HepG2 (cell line): ENCODE results near the gene RNF114. TPM values are rescaled to one million over a fixed set of nuclear protein-coding genes. Genes with fewer than 3 reads are reported as not detected.

Experiments used
- ERF ChIP-seq: IDR thresholded peaks from 2 replicates; pipeline ENCODE4 v1.6.1; 2018; ENCODE audit warnings: missing biosample characterization, missing genetic modification reagents
- GTF3A ChIP-seq: sonication (generic); formaldehyde crosslinking; conservative IDR thresholded peaks from 2 replicates; pipeline ENCODE4 v1.4.0; 2020; ENCODE audit warnings: mild to moderate bottlenecking, missing genetic modification reagents
- LBX2 ChIP-seq: sonication (generic); formaldehyde crosslinking; IDR thresholded peaks from 2 replicates; pipeline ENCODE4 v1.5.0; 2020; ENCODE audit warnings: missing genetic modification reagents, mild to moderate bottlenecking, borderline replicate concordance
- MATR3 ChIP-seq: sonication (generic); formaldehyde crosslinking; IDR thresholded peaks from 2 replicates; pipeline ENCODE4 v1.4.0; 2020; ENCODE audit warnings: missing genetic modification reagents
- PAXIP1 ChIP-seq: sonication (generic); formaldehyde crosslinking; conservative IDR thresholded peaks from 2 replicates; pipeline ENCODE4 v1.4.0; 2020; ENCODE audit warnings: mild to moderate bottlenecking, missing genetic modification reagents, moderate library complexity
- SAP130 ChIP-seq: IDR thresholded peaks from 2 replicates; pipeline ENCODE4 v1.6.1; 2016; ENCODE audit warnings: low read depth
- SMC3 ChIP-seq: IDR thresholded peaks from 2 replicates; pipeline ENCODE4 v1.6.1; 2011; ENCODE audit warnings: low read length, improper control_type of control experiment
- TARDBP ChIP-seq: sonication (generic); formaldehyde crosslinking; IDR thresholded peaks from 2 replicates; pipeline ENCODE4 v1.8.0; 2022; ENCODE audit warnings: mild to moderate bottlenecking, missing genetic modification reagents
- ZHX1 ChIP-seq: sonication (generic); formaldehyde crosslinking; IDR thresholded peaks from 2 replicates; pipeline ENCODE4 v1.8.1; 2022; ENCODE audit warnings: low read depth, mild to moderate bottlenecking, missing genetic modification reagents
- ZMAT5 ChIP-seq: sonication (generic); formaldehyde crosslinking; IDR thresholded peaks from 2 replicates; pipeline ENCODE4 v1.5.0; 2020; ENCODE audit warnings: mild to moderate bottlenecking, low read depth, missing genetic modification reagents, borderline replicate concordance
- ZNF318 ChIP-seq: sonication (generic); formaldehyde crosslinking; IDR thresholded peaks from 2 replicates; pipeline ENCODE4 v1.4.0; 2020; ENCODE audit warnings: mild to moderate bottlenecking, missing genetic modification reagents
- ZNF432 ChIP-seq: sonication (generic); formaldehyde crosslinking; IDR thresholded peaks from 2 replicates; pipeline ENCODE4 v1.5.0; 2020; ENCODE audit warnings: missing genetic modification reagents, mild to moderate bottlenecking, borderline replicate concordance
- ZNF761 ChIP-seq: sonication (generic); formaldehyde crosslinking; conservative IDR thresholded peaks from 2 replicates; pipeline ENCODE4 v1.4.0; 2020; ENCODE audit warnings: mild to moderate bottlenecking, missing genetic modification reagents
- polyA plus RNA-seq, 8 experiments: library from polyadenylated mRNA; depleted of rRNA in 3 of 8; stranded (reverse) in 7 of 8; unstranded in 1 of 8; fragments of >200 nt; fragmentation: Illumina TruSeq in 4 of 8; extraction: Trizol in 4 of 8; gene quantifications; 2 replicates each; pipeline versions ENCODE4 v1.2.1 to v1.2.3, GENCODE V29; 2011 to 2016; ENCODE audit warnings: low read depth in 4 of 8, missing spikeins in 1 of 8, mixed read lengths in 1 of 8; ENCODE audit not compliant: insufficient read depth in 1 of 8
- total RNA-seq, 5 experiments: library from RNA; depleted of rRNA; stranded (reverse); fragments of >200 nt; fragmentation: Illumina TruSeq; extraction: Trizol; gene quantifications; 2 replicates each; pipeline ENCODE4 v1.2.3, GENCODE V29; 2016; ENCODE audit warnings: low read depth in 1 of 5

Gene RNF114
- total and polyA plus RNA-seq, 2 of the 13 experiments (the other 11 are each of a cell fraction or from before 2014, with no cell fraction given): 119 to 126 TPM

- TF ChIP-seq PAXIP1 (CRISPR knock-in tag) (peak; percentile 44; the same call in 1 of the 2 replicates), SAP130 (CRISPR knock-in tag) (peak; percentile 98), ZMAT5 (CRISPR knock-in tag) (no peak), SMC3 (no peak), LBX2 (CRISPR knock-in tag) (no peak; the same call in 1 of the 2 replicates), ZNF761 (no peak), ZHX1 (peak; percentile 95), ZNF318 (peak; percentile 93; the same call in 1 of the 2 replicates), TARDBP (CRISPR knock-in tag) (peak; percentile 85), ZNF432 (no peak), ERF (CRISPR knock-in tag) (peak; percentile 92), MATR3 (CRISPR knock-in tag) (0 out of 2 replicates have a peak, but pooled peaks have one; percentile 5), GTF3A (CRISPR knock-in tag) (no peak; the same call in 1 of the 2 replicates)
Observed at GRCh38 chr20:49915380-49916145, 20.6 kb upstream of the RNF114 start, which contains the start of gene SPATA2 (continued).
